HAP-1 (cell line): ENCODE data around the gene C5orf24.
"Not testable (repeated sequence)": the region's sequence is repeated elsewhere in the genome, so short reads cannot be mapped to it uniquely, and the experiment has no call there.

ENCODE experiments used
- DNase-seq, 2 experiments: peaks; one replicate each; pipeline ENCODE4 v3.0.0-alpha.2; 2016 to 2020; ENCODE audit warnings: low spot score in 2 of 2
- H3K27me3 ChIP-seq: fragments of 250-450 bp; sonication (Bioruptor Pico); 2 replicates; pipeline ENCODE4 v1.5.1; 2020; ENCODE audit warnings: low read depth, mild to moderate bottlenecking, moderate library complexity
- H3K36me3 ChIP-seq: fragments of 250-450 bp; sonication (Bioruptor Pico); replicated peaks from 2 replicates; pipeline ENCODE4 v1.5.1; 2020; ENCODE audit warnings: mild to moderate bottlenecking
- H3K4me1 ChIP-seq: fragments of 250-450 bp; sonication (Bioruptor Pico); 2 replicates; pipeline ENCODE4 v1.5.1; 2020; ENCODE audit warnings: mild to moderate bottlenecking
- H3K4me3 ChIP-seq: fragments of 250-450 bp; sonication (Bioruptor Pico); 2 replicates; pipeline ENCODE4 v1.5.1; 2020; ENCODE audit warnings: mild to moderate bottlenecking, moderate library complexity
- H3K9me3 ChIP-seq: fragments of 250-450 bp; sonication (Bioruptor Pico); 2 replicates; pipeline ENCODE4 v1.5.1; 2020; ENCODE audit warnings: mild to moderate bottlenecking, moderate library complexity
- in situ Hi-C: fragments of 300-500 bp; cut with MboI; formaldehyde crosslinking; loops from 3 replicates; pipeline ENCODE4 v1.14.3; 2020; ENCODE audit warnings: low sequenced_read_pairs, inconsistent platforms, mixed read lengths

The C5orf24 gene

DNA sequence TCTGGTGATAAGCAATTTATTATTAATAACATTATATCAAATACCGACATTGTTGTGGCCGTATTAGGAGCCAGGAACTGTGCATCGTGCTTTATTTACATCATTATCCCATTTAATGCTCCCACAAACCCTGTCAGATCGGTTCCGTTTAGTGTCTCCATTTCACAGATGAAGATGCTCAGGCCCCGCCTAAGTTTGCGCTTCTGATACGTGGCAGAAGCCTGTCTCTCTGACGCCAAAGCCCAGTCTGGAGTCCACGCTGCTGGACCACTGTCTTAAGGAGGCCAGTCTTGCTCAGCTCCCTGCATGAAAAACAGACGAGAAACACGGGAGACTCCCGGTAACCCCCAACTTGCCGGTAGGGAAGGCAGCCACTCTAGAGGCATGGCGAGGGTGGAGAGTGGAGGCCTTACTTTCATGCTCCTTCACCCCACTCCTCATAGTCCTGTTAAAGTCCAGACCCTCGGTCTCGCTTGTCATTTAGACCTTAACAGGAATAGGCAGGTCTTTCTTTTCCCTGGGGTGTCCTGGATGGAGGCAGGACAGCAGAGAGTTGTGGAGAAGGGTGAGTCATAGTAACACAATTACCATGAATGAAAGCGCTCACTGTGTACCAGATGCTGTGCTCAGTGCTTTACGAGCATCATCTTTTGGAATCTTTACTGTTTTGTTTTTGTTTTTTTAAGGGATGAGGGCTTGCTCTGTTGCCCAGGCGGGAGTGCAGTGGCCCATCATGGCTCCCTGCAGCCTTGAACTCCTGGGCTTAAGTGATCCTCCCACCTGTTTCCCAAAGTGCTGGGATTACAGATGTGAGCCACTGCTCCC, 29.3 kb downstream of the C5orf24 start:
- peak; percentile 57 to 63 for DNase-seq
- Histone ChIP-seq H3K4me1 (peaks cover 13% of the 10 kb centered on the region), H3K4me3 (peak overlapping the region; percentile 68), H3K36me3 (no peaks in the 10 kb centered on the region), H3K27me3 (no peaks in the 10 kb centered on the region), H3K9me3 (no peaks in the 10 kb centered on the region)
- in situ Hi-C loops, result no loop called here

DNA sequence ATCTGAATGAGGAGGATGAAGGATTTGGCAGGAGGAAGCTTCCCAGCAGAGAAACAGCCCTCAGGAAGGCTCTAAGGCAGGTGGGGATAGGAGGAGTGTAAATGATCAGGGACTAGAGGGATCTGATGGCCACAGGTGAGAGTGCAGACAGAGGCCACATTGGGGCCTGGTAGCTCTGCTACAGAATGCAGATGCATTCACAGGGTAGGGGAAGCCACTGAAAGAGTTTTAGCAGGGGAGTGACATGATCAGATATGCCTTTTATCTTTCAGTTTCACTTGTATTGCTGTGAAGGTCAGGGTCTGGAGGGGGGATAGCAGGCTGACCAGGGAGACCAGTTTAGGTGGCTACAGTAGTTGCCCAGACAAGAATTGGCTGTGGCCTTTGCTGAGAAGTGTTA, 31.4 kb downstream of the C5orf24 start:
- Histone ChIP-seq H3K4me3 (no peak overlapping the region), H3K9me3 (no peaks in the 10 kb centered on the region), H3K36me3 (no peaks in the 10 kb centered on the region), H3K27me3 (no peaks in the 10 kb centered on the region), H3K4me1 (peaks cover 18% of the 10 kb centered on the region)
- no peak for DNase-seq
- in situ Hi-C loops, result no loop called here

DNA sequence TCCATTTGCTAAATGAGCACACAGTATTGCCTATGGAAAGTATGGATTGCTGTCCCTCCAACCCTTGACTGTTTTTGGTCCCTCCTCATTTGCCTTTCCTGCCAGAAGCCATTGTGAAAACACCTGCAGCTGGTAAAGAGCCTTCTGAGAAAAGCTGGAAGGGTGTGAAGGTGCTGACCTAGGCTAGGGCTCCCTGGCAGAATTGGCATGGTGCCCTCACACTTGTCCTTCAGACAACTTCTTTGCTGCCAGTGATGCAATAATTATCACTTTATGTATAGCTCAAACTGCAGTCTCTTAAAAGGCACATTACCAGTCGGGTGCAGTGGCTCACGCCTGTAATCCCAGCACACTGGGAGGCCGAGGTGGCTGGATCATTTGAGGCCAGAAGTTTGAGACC, 32.6 kb downstream of the C5orf24 start:
- Histone ChIP-seq H3K4me3 (no peak overlapping the region), H3K9me3 (no peaks in the 10 kb centered on the region)
- no peak for DNase-seq

DNA sequence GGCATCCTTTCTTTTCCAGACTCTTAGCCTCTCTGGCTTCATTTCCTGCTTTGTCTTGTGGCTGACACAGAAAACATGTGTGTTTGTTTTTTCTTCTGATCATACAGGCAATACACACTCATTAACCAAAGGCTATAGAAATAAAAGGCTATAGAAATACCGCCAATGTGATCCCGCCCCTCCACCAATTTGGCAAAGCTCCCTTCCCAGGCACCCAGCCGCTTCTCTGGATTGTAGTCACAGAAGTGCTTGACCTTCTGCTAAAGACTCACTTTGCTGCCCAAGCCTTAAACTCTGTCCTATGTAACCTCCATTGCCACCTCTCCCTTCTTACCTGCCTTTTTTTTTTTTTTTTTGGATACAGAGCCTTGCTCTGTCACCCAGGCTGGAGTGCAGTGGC, 33.7 kb downstream of the C5orf24 start:
- no peaks in the 10 kb centered on the region for H3K27me3 ChIP-seq
- H3K36me3 ChIP-seq, result no peaks in the 10 kb centered on the region
- H3K9me3 ChIP-seq, result no peaks in the 10 kb centered on the region
- in situ Hi-C loops, result no loop called here
- H3K4me1 ChIP-seq, result peaks cover 13% of the 10 kb centered on the region
- no peak overlapping the region for H3K4me3 ChIP-seq
- DNase-seq, result no peak

More for the DNA sequence above, 32.6 kb downstream of the C5orf24 start:
- Histone ChIP-seq H3K27me3 (no peaks in the 10 kb centered on the region), H3K36me3 (no peaks in the 10 kb centered on the region), H3K4me1 (peaks cover 18% of the 10 kb centered on the region)
- in situ Hi-C loops, result no loop called here

DNA sequence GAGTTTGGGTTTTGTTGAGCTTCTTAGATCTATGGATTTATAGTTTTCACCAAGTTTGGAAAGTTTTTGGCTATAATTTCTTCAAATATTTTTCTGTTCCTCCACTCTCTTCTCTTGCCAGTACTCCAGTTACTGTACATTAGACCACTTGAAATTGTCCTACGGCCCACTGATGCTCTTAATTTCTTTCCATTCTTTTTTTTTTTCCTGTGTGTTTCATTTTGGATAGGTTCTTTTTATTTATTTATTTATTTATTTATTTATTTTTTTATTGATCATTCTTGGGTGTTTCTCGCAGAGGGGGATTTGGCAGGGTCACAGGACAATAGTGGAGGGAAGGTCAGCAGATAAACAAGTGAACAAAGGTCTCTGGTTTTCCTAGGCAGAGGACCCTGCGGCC, 35.2 kb downstream of the C5orf24 start:
- H3K4me3 ChIP-seq, H3K4me1 ChIP-seq, DNase-seq, H3K27me3 ChIP-seq, H3K36me3 ChIP-seq, H3K9me3 ChIP-seq, in situ Hi-C loops: not testable (repeated sequence)

DNA sequence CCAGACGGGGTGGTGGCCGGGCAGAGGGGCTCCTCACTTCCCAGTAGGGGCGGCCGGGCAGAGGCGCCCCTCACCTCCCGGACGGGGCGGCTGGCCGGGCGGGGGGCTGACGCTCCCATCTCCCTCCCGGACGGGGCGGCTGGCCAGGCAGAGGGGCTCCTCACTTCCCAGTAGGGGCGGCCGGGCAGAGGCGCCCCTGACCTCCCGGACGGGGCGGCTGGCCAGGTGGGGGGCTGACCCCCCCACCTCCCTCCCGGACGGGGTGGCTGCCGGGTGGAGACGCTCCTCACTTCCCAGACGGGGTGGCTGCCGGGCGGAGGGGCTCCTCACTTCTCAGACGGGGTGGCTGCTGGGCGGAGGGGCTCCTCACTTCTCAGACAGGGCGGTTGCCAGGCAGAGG, 35.9 kb downstream of the C5orf24 start:
- H3K4me3 ChIP-seq, H3K4me1 ChIP-seq, in situ Hi-C loops, H3K27me3 ChIP-seq, H3K36me3 ChIP-seq, H3K9me3 ChIP-seq, DNase-seq: not testable (repeated sequence)

DNA sequence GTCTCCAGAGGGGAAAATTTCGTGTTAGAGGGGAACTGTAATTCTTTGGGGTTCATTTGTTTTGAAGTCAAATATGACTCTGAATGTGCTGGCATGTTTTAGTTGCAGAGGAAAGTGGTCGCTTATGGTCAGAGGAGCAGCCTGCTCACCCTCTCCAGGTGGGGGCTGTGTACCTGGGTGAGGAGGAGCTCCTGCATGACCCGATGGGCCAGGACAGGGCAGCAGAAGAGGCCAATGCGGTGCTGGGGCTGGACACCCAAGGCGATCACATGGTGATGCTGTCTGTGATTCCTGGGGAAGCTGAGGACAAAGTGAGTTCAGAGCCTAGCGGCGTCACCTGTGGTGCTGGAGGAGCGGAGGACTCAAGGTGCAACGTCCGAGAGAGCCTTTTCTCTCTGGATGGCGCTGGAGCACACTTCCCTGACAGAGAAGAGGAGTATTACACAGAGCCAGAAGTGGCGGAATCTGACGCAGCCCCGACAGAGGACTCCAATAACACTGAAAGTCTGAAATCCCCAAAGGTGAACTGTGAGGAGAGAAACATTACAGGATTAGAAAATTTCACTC, 41.9 kb downstream of the C5orf24 start:
- DNase-seq, result no peak
- no peaks in the 10 kb centered on the region for H3K4me1 ChIP-seq
- no peaks in the 10 kb centered on the region; the same call in 1 of the 2 replicates for H3K27me3 ChIP-seq
- no peaks in the 10 kb centered on the region for H3K9me3 ChIP-seq
- peaks cover 7% of the 10 kb centered on the region; the same call in 1 of the 2 replicates for H3K36me3 ChIP-seq
- in situ Hi-C loops, result no loop called here
- H3K4me3 ChIP-seq, result no peak overlapping the region

DNA sequence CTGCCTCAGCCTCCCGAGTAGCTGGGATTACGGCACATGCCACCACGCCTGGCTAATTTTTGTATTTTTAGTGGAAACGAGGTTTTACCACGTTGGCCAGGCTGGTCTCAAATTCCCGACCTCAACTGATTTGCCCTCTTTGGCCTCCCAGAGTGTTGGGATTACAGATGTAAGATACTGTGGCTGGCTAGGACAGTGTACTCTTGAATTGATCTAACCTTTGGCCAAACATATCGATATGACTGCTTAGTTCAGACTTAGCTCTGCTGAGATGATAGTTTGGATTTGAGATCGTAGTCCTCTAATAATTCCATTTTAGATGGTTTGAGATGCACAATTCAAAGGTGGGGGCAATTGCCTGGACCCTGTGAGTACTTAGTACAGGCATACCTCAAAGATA, 43.6 kb downstream of the C5orf24 start:
- no peaks in the 10 kb centered on the region for H3K4me1 ChIP-seq
- no peak for DNase-seq
- H3K36me3 ChIP-seq, result peaks cover 7% of the 10 kb centered on the region; the same call in 1 of the 2 replicates
- H3K9me3 ChIP-seq, result no peaks in the 10 kb centered on the region
- H3K4me3 ChIP-seq, result no peak overlapping the region
- H3K27me3 ChIP-seq, result no peaks in the 10 kb centered on the region; the same call in 1 of the 2 replicates
- in situ Hi-C loops, result no loop called here

DNA sequence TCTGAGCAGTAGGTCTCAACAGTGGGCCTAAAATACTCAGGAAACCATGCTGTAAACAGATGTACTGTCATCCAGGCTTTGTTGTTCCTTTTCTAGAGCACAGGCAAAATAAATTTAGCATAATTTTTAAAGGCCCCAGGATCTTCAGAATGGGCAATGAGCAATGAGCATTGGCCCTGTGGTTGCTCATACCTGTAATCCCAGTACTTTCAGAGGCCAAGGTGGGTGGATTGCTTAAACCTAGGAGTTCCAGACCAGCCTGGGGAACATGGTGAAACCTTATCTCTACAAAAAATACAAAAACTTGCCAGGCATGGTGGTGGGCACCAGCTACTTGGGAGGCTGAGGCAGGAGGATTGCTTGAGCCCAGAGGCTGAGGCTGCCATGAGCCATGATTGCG, 45.7 kb downstream of the C5orf24 start:
- Histone ChIP-seq H3K36me3 (peaks cover 11% of the 10 kb centered on the region; the same call in 1 of the 2 replicates), H3K9me3 (no peaks in the 10 kb centered on the region), H3K4me1 (no peaks in the 10 kb centered on the region), H3K4me3 (no peak overlapping the region), H3K27me3 (no peaks in the 10 kb centered on the region)
- in situ Hi-C loops, result no loop called here
- DNase-seq, result no peak

DNA sequence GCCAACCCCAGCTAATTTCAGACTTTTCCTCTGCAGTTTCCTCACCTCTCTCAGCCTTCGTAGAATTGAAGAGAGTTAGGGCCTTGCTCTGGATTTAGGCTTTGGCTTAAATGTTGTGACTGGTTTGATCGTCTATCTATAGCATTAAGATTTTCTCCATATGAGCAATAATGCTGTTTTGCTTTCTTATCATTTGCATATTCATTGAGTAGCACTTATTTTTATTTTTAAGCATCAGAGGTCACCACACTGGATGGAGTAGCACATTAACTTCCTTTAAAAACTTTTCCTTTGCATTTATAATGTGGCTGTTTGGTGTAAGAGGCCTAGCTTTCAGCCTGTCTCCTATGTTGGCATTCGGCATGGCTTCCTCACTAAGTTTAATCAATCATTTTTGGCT, 46.5 kb downstream of the C5orf24 start:
- no peak for DNase-seq
- Histone ChIP-seq H3K27me3 (no peaks in the 10 kb centered on the region), H3K9me3 (no peaks in the 10 kb centered on the region), H3K4me3 (no peak overlapping the region), H3K36me3 (peaks cover 11% of the 10 kb centered on the region; the same call in 1 of the 2 replicates), H3K4me1 (no peaks in the 10 kb centered on the region)
- in situ Hi-C loops, result no loop called here

DNA sequence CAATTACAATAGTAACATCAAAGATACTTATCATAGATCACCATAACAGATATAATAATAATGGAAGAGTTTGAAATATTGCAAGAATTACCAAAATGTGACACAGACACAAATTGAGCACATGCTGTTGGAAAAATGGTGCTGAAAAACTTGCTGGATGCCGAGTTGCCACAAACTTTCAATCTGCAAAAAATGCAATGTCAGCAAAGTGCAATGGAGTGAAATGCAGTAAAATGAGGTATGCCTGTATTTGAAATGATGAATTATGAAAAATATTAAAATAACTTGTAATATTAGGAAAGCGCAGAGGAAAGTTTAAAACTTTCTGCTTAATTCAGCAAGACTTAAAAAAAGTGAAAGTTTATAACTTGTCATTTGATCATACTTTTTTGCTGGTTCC, 47.2 kb downstream of the C5orf24 start:
- in situ Hi-C loops, result no loop called here
- peaks cover 11% of the 10 kb centered on the region; the same call in 1 of the 2 replicates for H3K36me3 ChIP-seq
- no peaks in the 10 kb centered on the region for H3K4me1 ChIP-seq
- H3K27me3 ChIP-seq, result no peaks in the 10 kb centered on the region
- no peak overlapping the region for H3K4me3 ChIP-seq
- no peak for DNase-seq
- no peaks in the 10 kb centered on the region for H3K9me3 ChIP-seq

DNA sequence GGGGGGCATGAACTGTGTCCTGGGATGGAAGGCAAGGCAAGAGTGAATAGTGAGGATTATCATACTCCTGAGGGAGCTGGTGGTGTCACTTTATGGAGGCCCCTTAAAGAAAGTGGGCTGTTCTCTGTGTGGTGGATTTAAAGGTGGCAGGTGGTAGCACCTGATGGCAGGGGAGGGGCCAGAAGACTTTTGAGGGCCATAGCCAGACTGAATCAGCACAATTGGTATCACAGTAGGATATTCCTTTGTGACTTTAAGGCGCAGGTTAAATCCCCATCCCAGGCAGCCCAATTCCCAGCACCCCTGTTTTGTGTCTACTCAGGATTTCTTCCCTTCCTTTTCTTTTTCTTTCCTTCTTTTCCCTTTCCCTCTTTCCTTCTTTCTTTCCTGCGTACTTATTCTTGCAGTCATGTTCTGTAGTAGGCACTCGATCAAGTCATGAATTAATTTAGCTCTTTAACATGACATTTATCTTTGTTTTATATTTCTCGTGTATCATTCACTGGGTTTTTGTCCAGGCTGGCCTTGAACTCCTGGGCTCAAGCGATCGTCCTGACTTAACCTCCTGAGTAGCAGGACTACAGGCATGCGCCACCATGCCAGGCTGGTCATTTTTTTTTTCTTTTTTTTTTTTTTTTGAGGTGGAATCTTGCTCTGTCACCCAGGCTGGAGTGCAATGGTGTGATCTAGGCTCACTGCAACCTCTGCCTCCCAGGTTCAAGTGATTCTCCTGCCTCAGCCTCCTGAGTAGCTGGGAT, 48.2 kb downstream of the C5orf24 start:
- no peak overlapping the region for H3K4me3 ChIP-seq
- H3K4me1 ChIP-seq, result no peaks in the 10 kb centered on the region
- peaks cover 8% of the 10 kb centered on the region; the same call in 1 of the 2 replicates for H3K36me3 ChIP-seq
- no peak for DNase-seq
- no peaks in the 10 kb centered on the region for H3K9me3 ChIP-seq
- H3K27me3 ChIP-seq, result no peaks in the 10 kb centered on the region
- in situ Hi-C loops, result no loop called here

DNA sequence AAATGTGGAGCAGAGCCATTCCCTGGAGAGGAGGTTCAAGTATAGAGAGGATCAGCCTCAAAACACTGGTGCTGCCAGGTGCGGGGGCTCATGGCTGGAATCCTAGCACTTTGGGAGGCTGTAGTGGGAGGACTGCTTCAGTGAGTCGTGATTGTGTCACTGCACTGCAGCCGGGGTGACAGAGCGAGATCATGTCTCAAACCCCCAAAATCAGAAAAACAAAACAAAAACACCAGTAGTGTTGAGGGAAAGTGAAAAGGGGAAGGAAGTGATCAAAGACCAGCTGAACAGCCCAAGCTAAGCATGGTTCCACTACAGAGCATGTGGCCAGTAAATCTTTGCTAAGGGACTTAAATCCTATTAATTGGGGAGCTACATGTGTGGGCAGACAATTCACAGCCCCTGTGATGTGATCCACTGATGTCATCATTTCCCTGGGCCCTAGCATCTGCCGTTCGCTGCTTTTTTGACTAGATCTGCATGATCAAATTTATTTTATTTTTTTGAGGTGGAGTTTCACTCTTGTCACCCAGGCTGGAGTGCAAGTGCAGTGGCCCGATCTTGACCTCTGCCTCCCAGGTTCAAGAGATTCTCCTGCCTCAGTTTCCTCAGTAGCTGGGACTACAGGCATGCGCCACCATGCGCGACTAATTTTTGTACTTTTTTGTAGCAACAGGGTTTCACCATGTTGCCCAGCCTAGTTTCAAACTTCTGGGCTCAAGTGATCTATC, 56.5 kb downstream of the C5orf24 start:
- no peak for DNase-seq
- H3K4me3 ChIP-seq, result no peak overlapping the region
- H3K4me1 ChIP-seq, result no peaks in the 10 kb centered on the region
- no peaks in the 10 kb centered on the region for H3K9me3 ChIP-seq
- no peaks in the 10 kb centered on the region for H3K27me3 ChIP-seq
- in situ Hi-C loops, result no loop called here
- no peaks in the 10 kb centered on the region; the same call in 1 of the 2 replicates for H3K36me3 ChIP-seq
